GM12873 (cell line): ENCODE measurements around the gene OR52D1.

Source experiments
- CTCF ChIP-seq: IDR thresholded peaks from 2 replicates; pipeline ENCODE4 v1.5.1; 2012; ENCODE audit warnings: low read depth, mild to moderate bottlenecking, moderate library complexity, low read length, control low read depth; ENCODE audit not compliant: insufficient read depth; ENCODE audit errors: missing control alignments

The OR52D1 gene

GRCh38 chr11:5488385-5488784 is at the start of gene OR52D1:
TSS of gene OR52D1 (plus strand) at chr11:5488685. CDS start at chr11:5488707, 22 bp downstream.
- no peak for TF ChIP-seq CTCF

- no peak for TF ChIP-seq CTCF
Observed at GRCh38 chr11:5441414-5441813, 47.1 kb upstream of the OR52D1 start, which contains the start of gene OR51I1. TSS of gene OR51I1 (minus strand) at chr11:5441514. CDS start at chr11:5441514, 0 bp downstream.

GRCh38 chr11:5443835-5444393 is 44.6 kb upstream of the OR52D1 start:
- no peak for TF ChIP-seq CTCF

GRCh38 chr11:5449023-5449422 is 39.5 kb upstream of the OR52D1 start, which contains the start of gene OR51I2:
TSS of gene OR51I2 (plus strand) at chr11:5449323. CDS start at chr11:5453489, 4,166 bp downstream.
- TF ChIP-seq CTCF: no peak

GRCh38 chr11:5449432-5449831 is 39.1 kb upstream of the OR52D1 start:
- no peak for TF ChIP-seq CTCF

GRCh38 chr11:5460983-5461621 is 27.4 kb upstream of the OR52D1 start:
- no peak for TF ChIP-seq CTCF

GRCh38 chr11:5467527-5467926 is 21.0 kb upstream of the OR52D1 start:
- no peak for TF ChIP-seq CTCF
